ENCODE measurements around the gene ZNF655. TPM values are rescaled to one million over a fixed set of nuclear protein-coding genes. Genes with fewer than 3 reads are reported as not detected.

The ZNF655 gene
- total and polyA plus RNA-seq, 2 of the 8 experiments (the other 6 are each of a cell fraction or from before 2014, with no cell fraction given), result 27.1 to 37.8 TPM

GRCh38 chr7:99543081-99543671, 15.3 kb upstream of the ZNF655 start (continued):
- TF ChIP-seq, protein P1, sequence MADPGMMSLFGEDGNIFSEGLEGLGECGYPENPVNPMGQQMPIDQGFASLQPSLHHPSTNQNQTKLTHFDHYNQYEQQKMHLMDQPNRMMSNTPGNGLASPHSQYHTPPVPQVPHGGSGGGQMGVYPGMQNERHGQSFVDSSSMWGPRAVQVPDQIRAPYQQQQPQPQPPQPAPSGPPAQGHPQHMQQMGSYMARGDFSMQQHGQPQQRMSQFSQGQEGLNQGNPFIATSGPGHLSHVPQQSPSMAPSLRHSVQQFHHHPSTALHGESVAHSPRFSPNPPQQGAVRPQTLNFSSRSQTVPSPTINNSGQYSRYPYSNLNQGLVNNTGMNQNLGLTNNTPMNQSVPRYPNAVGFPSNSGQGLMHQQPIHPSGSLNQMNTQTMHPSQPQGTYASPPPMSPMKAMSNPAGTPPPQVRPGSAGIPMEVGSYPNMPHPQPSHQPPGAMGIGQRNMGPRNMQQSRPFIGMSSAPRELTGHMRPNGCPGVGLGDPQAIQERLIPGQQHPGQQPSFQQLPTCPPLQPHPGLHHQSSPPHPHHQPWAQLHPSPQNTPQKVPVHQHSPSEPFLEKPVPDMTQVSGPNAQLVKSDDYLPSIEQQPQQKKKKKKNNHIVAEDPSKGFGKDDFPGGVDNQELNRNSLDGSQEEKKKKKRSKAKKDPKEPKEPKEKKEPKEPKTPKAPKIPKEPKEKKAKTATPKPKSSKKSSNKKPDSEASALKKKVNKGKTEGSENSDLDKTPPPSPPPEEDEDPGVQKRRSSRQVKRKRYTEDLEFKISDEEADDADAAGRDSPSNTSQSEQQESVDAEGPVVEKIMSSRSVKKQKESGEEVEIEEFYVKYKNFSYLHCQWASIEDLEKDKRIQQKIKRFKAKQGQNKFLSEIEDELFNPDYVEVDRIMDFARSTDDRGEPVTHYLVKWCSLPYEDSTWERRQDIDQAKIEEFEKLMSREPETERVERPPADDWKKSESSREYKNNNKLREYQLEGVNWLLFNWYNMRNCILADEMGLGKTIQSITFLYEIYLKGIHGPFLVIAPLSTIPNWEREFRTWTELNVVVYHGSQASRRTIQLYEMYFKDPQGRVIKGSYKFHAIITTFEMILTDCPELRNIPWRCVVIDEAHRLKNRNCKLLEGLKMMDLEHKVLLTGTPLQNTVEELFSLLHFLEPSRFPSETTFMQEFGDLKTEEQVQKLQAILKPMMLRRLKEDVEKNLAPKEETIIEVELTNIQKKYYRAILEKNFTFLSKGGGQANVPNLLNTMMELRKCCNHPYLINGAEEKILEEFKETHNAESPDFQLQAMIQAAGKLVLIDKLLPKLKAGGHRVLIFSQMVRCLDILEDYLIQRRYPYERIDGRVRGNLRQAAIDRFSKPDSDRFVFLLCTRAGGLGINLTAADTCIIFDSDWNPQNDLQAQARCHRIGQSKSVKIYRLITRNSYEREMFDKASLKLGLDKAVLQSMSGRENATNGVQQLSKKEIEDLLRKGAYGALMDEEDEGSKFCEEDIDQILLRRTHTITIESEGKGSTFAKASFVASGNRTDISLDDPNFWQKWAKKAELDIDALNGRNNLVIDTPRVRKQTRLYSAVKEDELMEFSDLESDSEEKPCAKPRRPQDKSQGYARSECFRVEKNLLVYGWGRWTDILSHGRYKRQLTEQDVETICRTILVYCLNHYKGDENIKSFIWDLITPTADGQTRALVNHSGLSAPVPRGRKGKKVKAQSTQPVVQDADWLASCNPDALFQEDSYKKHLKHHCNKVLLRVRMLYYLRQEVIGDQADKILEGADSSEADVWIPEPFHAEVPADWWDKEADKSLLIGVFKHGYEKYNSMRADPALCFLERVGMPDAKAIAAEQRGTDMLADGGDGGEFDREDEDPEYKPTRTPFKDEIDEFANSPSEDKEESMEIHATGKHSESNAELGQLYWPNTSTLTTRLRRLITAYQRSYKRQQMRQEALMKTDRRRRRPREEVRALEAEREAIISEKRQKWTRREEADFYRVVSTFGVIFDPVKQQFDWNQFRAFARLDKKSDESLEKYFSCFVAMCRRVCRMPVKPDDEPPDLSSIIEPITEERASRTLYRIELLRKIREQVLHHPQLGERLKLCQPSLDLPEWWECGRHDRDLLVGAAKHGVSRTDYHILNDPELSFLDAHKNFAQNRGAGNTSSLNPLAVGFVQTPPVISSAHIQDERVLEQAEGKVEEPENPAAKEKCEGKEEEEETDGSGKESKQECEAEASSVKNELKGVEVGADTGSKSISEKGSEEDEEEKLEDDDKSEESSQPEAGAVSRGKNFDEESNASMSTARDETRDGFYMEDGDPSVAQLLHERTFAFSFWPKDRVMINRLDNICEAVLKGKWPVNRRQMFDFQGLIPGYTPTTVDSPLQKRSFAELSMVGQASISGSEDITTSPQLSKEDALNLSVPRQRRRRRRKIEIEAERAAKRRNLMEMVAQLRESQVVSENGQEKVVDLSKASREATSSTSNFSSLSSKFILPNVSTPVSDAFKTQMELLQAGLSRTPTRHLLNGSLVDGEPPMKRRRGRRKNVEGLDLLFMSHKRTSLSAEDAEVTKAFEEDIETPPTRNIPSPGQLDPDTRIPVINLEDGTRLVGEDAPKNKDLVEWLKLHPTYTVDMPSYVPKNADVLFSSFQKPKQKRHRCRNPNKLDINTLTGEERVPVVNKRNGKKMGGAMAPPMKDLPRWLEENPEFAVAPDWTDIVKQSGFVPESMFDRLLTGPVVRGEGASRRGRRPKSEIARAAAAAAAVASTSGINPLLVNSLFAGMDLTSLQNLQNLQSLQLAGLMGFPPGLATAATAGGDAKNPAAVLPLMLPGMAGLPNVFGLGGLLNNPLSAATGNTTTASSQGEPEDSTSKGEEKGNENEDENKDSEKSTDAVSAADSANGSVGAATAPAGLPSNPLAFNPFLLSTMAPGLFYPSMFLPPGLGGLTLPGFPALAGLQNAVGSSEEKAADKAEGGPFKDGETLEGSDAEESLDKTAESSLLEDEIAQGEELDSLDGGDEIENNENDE (IDR thresholded peaks at IDR 0.05; ENCODE audit: insufficient replicate concordance, low read length), result no peak
- TF ChIP-seq HDAC2 (IDR thresholded peaks at IDR 0.05; ENCODE audit: borderline replicate concordance in 1 of 2, low read depth in 2 of 2, low read length in 2 of 2), result no peak
- no peak for TF ChIP-seq TBP (IDR thresholded peaks at IDR 0.05; ENCODE audit: low read depth, low read length)
- no peak for TF ChIP-seq RNF2 (IDR thresholded peaks at IDR 0.05; ENCODE audit: borderline replicate concordance, low read depth, low read length, missing control alignments, poor library complexity, severe bottlenecking)
- no peak for TF ChIP-seq RXRA (IDR thresholded peaks at IDR 0.05; ENCODE audit: insufficient read depth, low read depth, low read length)
- TF ChIP-seq CHD2 (IDR thresholded peaks at IDR 0.05; ENCODE audit: low read length), result no peak
- no peak for TF ChIP-seq POLR2AphosphoS5 (IDR thresholded peaks at IDR 0.05; ENCODE audit: low read depth, low read length)
- TF ChIP-seq BRCA1 (IDR thresholded peaks at IDR 0.05; ENCODE audit: low read depth, low read length), result no peak
- TF ChIP-seq GABPA (IDR thresholded peaks at IDR 0.05; ENCODE audit: borderline replicate concordance, insufficient read depth, low read length), result no peak
- no peak for TF ChIP-seq SAP30 (IDR thresholded peaks at IDR 0.05; ENCODE audit: insufficient read depth, insufficient replicate concordance, low read length)
- TF ChIP-seq SP4 (IDR thresholded peaks at IDR 0.05; ENCODE audit: low read length), result no peak

Data from H1 (cell line).